Measurements from ENCODE around the gene PCAT6. TPM values are rescaled to one million over a fixed set of nuclear protein-coding genes. Genes with fewer than 3 reads are reported as not detected.

PCAT6 gene
- total RNA-seq (1 to 10 TPM in 1 of 7 donors, under 1 TPM in 3, not detected in 3; 0.81 to 1.3 (median 0.84) TPM), polyA plus RNA-seq (1 to 10 TPM; 1.3 to 2.4 (median 1.6) TPM)
- long read RNA-seq, donor 1 = 0 reads
- long read RNA-seq, donor 2 = 0 reads

GRCh38 chr1:202810615-202811295, at the start of gene PCAT6:
Gene PCAT6, plus strand, starts transcription at chr1:202810954.
- TF ChIP-seq POLR2AphosphoS5 (IDR thresholded peaks at IDR 0.05) = peak; percentile 90 to 93 (median 92)
- TF ChIP-seq POLR2A (IDR thresholded peaks at IDR 0.05) = peak in 2 of 3 donors; percentile 28 to 32
- TF ChIP-seq, protein P1, sequence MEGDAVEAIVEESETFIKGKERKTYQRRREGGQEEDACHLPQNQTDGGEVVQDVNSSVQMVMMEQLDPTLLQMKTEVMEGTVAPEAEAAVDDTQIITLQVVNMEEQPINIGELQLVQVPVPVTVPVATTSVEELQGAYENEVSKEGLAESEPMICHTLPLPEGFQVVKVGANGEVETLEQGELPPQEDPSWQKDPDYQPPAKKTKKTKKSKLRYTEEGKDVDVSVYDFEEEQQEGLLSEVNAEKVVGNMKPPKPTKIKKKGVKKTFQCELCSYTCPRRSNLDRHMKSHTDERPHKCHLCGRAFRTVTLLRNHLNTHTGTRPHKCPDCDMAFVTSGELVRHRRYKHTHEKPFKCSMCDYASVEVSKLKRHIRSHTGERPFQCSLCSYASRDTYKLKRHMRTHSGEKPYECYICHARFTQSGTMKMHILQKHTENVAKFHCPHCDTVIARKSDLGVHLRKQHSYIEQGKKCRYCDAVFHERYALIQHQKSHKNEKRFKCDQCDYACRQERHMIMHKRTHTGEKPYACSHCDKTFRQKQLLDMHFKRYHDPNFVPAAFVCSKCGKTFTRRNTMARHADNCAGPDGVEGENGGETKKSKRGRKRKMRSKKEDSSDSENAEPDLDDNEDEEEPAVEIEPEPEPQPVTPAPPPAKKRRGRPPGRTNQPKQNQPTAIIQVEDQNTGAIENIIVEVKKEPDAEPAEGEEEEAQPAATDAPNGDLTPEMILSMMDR (IDR thresholded peaks at IDR 0.05 in 8 of 11, conservative IDR thresholded peaks at IDR 0.05 in 3 of 11) = peak in 3 of 11 experiments; percentile 4 to 20 (median 14)
- intact Hi-C loops (cut with DNase I; ENCODE audit: low total_unique reads) = no loop called here
- Histone ChIP-seq H3K27me3 (replicated peaks in 1 of 7) (peaks cover 0 to 3% (median 0%) of the 10 kb centered on the region in 7 donors), H3K4me3 (peak within 1 kb of the TSS; percentile 76 to 93 (median 86)), H3K4me1 (peaks cover 5 to 46% (median 37%) of the 10 kb centered on the region in 6 donors), H3K27ac (peak within 1 kb of the TSS; percentile 71 to 93 (median 88)), H3K36me3 (no peaks in the 10 kb centered on the region), H3K9me3 (no peaks in the 10 kb centered on the region)
- DNase-seq = peak; percentile 98
- WGBS, 5 donors = 0 to 1% (median 0%) methylated on average over 34 to 53 of the region's 53 CpGs

DNA sequence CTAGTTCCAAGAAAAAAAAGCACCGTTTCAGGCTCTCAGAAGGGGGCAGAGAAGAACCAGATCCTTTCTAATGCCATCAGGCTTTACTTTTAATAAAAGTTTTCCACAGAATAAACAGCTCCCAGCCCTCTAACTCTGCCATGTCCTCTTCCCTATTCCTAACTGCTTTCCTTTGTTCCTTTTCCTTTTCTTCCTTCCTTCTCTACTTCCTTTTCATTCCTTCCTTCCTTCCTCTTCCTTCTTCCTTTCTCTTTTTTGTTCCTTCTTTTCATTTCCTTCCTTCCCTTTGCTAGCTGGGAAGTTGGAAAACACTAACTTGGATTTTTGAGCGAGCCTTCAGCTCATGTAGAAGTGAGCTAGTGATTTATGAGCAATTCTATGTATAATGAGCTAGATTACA, 48.7 kb upstream of the PCAT6 start:
- Histone ChIP-seq H3K27me3 (replicated peaks in 1 of 7) (no peaks in the 10 kb centered on the region), H3K9me3 (no peaks in the 10 kb centered on the region), H3K4me1 (peaks cover 0 to 8% (median 0%) of the 10 kb centered on the region in 6 donors), H3K27ac (no peak overlapping the region), H3K4me3 (no peak overlapping the region), H3K36me3 (peaks cover 0 to 100% (median 67%) of the 10 kb centered on the region in 6 donors)
- DNase-seq = no peak
- TF ChIP-seq, protein P1 (IDR thresholded peaks at IDR 0.05 in 8 of 11, conservative IDR thresholded peaks at IDR 0.05 in 3 of 11) = no peak
- TF ChIP-seq POLR2A (IDR thresholded peaks at IDR 0.05) (no peak), POLR2AphosphoS5 (IDR thresholded peaks at IDR 0.05) (no peak)
- intact Hi-C loops (cut with DNase I; ENCODE audit: low total_unique reads) = no loop called here
- WGBS, 5 donors = 53 to 74% (median 71%) methylated on average over 2 of the region's 2 CpGs

DNA sequence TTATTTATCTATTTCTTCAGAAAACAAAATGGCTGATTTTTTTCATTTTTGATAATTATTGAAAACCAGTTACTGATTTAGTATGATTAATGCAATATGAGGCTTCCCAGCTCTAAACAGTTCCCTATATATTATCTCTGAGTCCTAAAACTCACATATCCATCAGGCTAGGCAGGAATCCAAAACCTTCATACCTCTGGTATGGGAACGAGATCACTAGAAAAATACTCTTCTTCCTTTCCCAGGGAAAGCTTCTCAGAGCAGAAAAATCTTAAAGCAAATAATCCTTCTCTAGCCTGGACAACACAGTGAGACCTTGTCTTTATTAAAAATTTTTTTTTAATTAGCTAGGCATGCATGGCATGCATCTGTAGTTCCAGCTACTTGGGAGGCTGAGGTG, 45.0 kb upstream of the PCAT6 start:
- Histone ChIP-seq H3K27ac (no peak overlapping the region), H3K4me1 (peaks cover 0 to 8% (median 0%) of the 10 kb centered on the region in 6 donors), H3K36me3 (peaks cover 0 to 98% (median 54%) of the 10 kb centered on the region in 6 donors), H3K4me3 (no peak overlapping the region), H3K9me3 (no peaks in the 10 kb centered on the region), H3K27me3 (replicated peaks in 1 of 7) (no peaks in the 10 kb centered on the region)
- 91 to 100% (median 98%) methylated on average over 1 of the region's 1 CpG for WGBS, 5 donors
- TF ChIP-seq POLR2AphosphoS5 (IDR thresholded peaks at IDR 0.05) = no peak
- TF ChIP-seq POLR2A (IDR thresholded peaks at IDR 0.05) = no peak
- TF ChIP-seq, protein P1 (IDR thresholded peaks at IDR 0.05 in 8 of 11, conservative IDR thresholded peaks at IDR 0.05 in 3 of 11) = no peak
- intact Hi-C loops (cut with DNase I; ENCODE audit: low total_unique reads) = no loop called here
- no peak for DNase-seq

GRCh38 chr1:202770135-202770534, 40.6 kb upstream of the PCAT6 start:
- 89 to 96% (median 93%) methylated on average over 2 of the region's 2 CpGs for WGBS, 5 donors
- DNase-seq = no peak
- Histone ChIP-seq H3K4me1 (no peaks in the 10 kb centered on the region), H3K27me3 (replicated peaks in 1 of 7) (no peaks in the 10 kb centered on the region), H3K36me3 (peaks cover 0 to 97% (median 66%) of the 10 kb centered on the region in 6 donors), H3K9me3 (no peaks in the 10 kb centered on the region), H3K27ac (no peak overlapping the region), H3K4me3 (no peak overlapping the region)
- intact Hi-C loops (cut with DNase I; ENCODE audit: low total_unique reads) = no loop called here
- TF ChIP-seq POLR2A (IDR thresholded peaks at IDR 0.05) (no peak), POLR2AphosphoS5 (IDR thresholded peaks at IDR 0.05) (no peak)
- TF ChIP-seq, protein P1 (IDR thresholded peaks at IDR 0.05 in 8 of 11, conservative IDR thresholded peaks at IDR 0.05 in 3 of 11) = no peak

Measured in spleen (tissue), 13 donors.